Measurements from ENCODE around the gene ERCC6L2. TPM values are rescaled to one million over a fixed set of nuclear protein-coding genes. Genes with fewer than 3 reads are reported as not detected.

ERCC6L2 gene
- total RNA-seq, 1 experiment from 2014 or later: 43.0 TPM

- CTCF ChIA-PET: no interaction called here
These were observed 13.1 kb upstream of the ERCC6L2 start for GRCh38 chr9:95862343-95862742.

More at GRCh38 chr9:95862343-95862742, 13.1 kb upstream of the ERCC6L2 start:
- DNase-seq (ENCODE audit: low spot score): no peak
- no peak overlapping the region for H3K27ac Mint-ChIP-seq
- peaks cover 1% of the 10 kb centered on the region; the same call in 1 of the 2 replicates for H3K4me1 Mint-ChIP-seq
- H3K27me3 Mint-ChIP-seq (ENCODE audit: low read depth): no peaks in the 10 kb centered on the region
- no peak for TF ChIP-seq CDX4 (CRISPR knock-in tag; IDR thresholded peaks at IDR 0.05; ENCODE audit: borderline replicate concordance)
- TF ChIP-seq MYBL2 (CRISPR knock-in tag; IDR thresholded peaks at IDR 0.05): no peak
- TF ChIP-seq, protein P1, sequence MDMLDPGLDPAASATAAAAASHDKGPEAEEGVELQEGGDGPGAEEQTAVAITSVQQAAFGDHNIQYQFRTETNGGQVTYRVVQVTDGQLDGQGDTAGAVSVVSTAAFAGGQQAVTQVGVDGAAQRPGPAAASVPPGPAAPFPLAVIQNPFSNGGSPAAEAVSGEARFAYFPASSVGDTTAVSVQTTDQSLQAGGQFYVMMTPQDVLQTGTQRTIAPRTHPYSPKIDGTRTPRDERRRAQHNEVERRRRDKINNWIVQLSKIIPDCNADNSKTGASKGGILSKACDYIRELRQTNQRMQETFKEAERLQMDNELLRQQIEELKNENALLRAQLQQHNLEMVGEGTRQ (CRISPR knock-in tag; IDR thresholded peaks at IDR 0.05): no peak
- TF ChIP-seq MXD4 (CRISPR knock-in tag; IDR thresholded peaks at IDR 0.05; ENCODE audit: borderline replicate concordance): no peak
- no peak for TF ChIP-seq ZNF121 (CRISPR knock-in tag; IDR thresholded peaks at IDR 0.05)
- TF ChIP-seq AFF4 (CRISPR knock-in tag; IDR thresholded peaks at IDR 0.05; ENCODE audit: borderline replicate concordance): no peak
- TF ChIP-seq GABPB1 (CRISPR knock-in tag; IDR thresholded peaks at IDR 0.05): no peak
- TF ChIP-seq, protein P2, sequence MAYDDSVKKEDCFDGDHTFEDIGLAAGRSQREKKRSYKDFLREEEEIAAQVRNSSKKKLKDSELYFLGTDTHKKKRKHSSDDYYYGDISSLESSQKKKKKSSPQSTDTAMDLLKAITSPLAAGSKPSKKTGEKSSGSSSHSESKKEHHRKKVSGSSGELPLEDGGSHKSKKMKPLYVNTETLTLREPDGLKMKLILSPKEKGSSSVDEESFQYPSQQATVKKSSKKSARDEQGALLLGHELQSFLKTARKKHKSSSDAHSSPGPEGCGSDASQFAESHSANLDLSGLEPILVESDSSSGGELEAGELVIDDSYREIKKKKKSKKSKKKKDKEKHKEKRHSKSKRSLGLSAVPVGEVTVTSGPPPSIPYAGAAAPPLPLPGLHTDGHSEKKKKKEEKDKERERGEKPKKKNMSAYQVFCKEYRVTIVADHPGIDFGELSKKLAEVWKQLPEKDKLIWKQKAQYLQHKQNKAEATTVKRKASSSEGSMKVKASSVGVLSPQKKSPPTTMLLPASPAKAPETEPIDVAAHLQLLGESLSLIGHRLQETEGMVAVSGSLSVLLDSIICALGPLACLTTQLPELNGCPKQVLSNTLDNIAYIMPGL (CRISPR knock-in tag; IDR thresholded peaks at IDR 0.05): no peak
- no peak for TF ChIP-seq CREM (CRISPR knock-in tag; IDR thresholded peaks at IDR 0.05)
- no peak for TF ChIP-seq TEAD4 (CRISPR knock-in tag; IDR thresholded peaks at IDR 0.05)
- no peak for TF ChIP-seq ETV6 (CRISPR knock-in tag; IDR thresholded peaks at IDR 0.05)
- no peak for TF ChIP-seq NFATC4 (CRISPR knock-in tag; IDR thresholded peaks at IDR 0.05)
- TF ChIP-seq ZBTB21 (CRISPR knock-in tag; IDR thresholded peaks at IDR 0.05; ENCODE audit: borderline replicate concordance): no peak
- TF ChIP-seq ARID4B (CRISPR knock-in tag; IDR thresholded peaks at IDR 0.05; ENCODE audit: borderline replicate concordance): no peak
- no peak for TF ChIP-seq ZNF671 (CRISPR knock-in tag; IDR thresholded peaks at IDR 0.05)
- TF ChIP-seq FOXJ3 (CRISPR knock-in tag; IDR thresholded peaks at IDR 0.05; ENCODE audit: borderline replicate concordance): no peak
- TF ChIP-seq CBFB (CRISPR knock-in tag; IDR thresholded peaks at IDR 0.05; ENCODE audit: low read depth): no peak
- TF ChIP-seq ZNF425 (CRISPR knock-in tag; conservative IDR thresholded peaks at IDR 0.05): no peak
- ATAC-seq: no peak
- H3K36me3 Mint-ChIP-seq: peaks cover 13% of the 10 kb centered on the region
- POLR2A ChIA-PET: no interaction called here
- no peak overlapping the region for H3K4me3 Mint-ChIP-seq
- peaks cover 22% of the 10 kb centered on the region for H3K9me3 Mint-ChIP-seq

All from WTC11 (cell line).